LHCN-M2 (cell line): ENCODE results near the gene SCAI. TPM values are rescaled to one million over a fixed set of nuclear protein-coding genes. Genes with fewer than 3 reads are reported as not detected.
"Not testable (repeated sequence)": the region's sequence is repeated elsewhere in the genome, so short reads cannot be mapped to it uniquely, and the experiment has no call there.

Source experiments
- DNase-seq: peaks from one replicate; pipeline ENCODE4 v3.0.0-alpha.2; 2012; ENCODE audit warnings: low read depth
- polyA plus RNA-seq: library from polyadenylated mRNA; unstranded; fragments of >200 nt; gene quantifications from one replicate; pipeline ENCODE4 v1.2.1, GENCODE V29; 2012; ENCODE audit warnings: missing spikeins
- total RNA-seq: library from RNA; depleted of rRNA; stranded (reverse); fragments of >200 nt; gene quantifications from 2 replicates; pipeline ENCODE4 v1.2.3, GENCODE V29; 2014; rRNA removed

SCAI gene
- 2.3 and 6.1 TPM in 2 replicates for total RNA-seq
- 1.3 TPM for polyA plus RNA-seq

DNA sequence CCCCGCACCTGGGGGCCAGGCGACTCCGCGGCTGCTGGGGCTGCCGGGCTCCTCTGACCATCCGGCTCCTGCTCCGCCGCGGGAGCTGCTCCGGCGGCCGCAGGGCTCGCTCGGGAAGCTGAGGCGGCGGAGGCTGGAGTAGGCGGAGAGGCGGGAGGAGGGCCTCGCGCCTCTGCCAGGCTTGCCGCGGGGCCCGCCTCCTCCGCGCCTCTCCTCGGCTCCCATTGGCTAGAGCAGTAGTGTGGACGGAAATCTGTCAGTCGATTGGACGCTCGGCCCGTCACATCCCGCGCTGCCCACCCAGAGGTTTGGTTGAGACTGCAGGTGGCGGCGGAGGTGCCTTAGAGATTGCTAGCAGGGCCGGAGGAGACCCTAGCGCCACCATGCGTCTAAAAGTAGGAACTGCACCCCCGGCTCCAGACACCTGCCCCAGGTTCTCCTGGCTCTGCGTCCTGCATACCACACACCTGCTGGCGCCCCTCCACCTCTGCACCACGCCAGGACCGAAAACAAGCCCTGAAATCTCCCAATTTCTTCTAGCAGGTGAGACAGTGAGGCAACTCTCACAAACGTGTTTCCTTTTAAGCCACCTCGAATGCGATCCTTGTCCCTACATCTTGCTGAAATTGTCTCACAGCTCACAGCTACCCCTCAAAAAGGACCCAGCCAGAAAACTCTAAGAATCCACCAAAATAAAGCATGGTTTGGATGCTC lies at the start of gene SCAI:
Gene SCAI (minus strand): TSS at position 152 of the 714 bp plus-strand sequence. CDS start 91 bp downstream, at position 61.
- peak; percentile 98 for DNase-seq

GRCh38 chr9:125190361-125190801 lies 47.1 kb upstream of the SCAI start:
- DNase-seq, result no peak

GRCh38 chr9:125189361-125190289 lies 46.3 kb upstream of the SCAI start, which contains the start of gene PPP6C:
PPP6C (minus strand) TSS chr9:125189803; CDS start chr9:125189718, 85 bp downstream.
- DNase-seq, result peak; percentile 95

DNA sequence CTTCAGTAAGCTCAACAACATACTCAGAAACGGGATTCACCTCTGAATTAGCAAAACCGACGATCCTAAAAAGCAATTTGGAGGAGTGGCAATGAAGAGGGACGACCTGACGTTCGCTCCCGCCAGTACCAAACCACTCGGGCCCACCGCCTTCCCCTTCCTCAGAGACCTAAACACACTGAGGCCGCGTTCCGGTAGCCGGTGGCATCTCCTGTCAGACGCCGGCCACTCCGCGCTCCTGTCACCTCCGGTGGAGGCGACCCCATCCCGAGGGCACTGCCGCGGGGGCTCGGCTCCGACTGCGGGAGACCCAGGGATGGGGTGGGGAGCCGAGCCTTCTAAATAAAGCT lies 45.7 kb upstream of the SCAI start:
- no peak for DNase-seq

DNA sequence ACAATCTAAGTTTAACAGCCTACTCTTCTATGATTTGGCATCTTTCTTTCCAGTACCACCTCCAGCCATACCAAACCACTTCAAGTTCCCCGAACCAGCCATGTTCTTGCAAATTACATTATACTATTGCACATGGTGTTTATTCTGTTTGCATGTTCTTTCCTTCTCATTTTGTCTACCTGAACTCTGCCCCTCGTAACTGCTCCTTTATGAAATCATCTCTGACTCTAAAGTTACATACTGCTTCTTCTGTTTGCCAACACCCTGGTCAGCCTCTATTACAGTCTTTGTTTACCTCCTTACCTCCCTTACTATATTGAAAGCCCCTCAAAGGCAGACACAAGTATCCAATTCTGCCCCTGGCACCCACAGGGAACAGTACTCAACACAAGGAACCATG lies 40.2 kb upstream of the SCAI start:
- DNase-seq, result no peak

DNA sequence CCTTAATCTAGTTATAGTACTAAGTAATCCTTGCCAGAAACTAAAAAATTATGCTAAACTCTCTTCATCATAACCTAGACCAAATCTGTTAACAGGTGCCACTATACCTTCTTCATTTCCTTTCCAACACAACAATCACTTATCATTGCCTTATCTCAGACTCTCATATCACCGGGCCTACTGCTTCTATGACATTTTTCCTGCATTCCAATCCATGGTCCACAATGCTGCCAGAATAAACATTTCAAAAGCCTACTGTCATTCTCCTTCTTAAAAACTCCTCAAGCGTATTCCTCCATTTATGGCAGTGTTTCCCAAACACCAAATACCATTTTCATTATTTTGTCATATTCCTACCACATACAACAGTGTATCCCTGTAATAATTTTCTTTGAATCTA lies 39.7 kb upstream of the SCAI start:
- no peak for DNase-seq

GRCh38 chr9:125181756-125182155 lies 38.4 kb upstream of the SCAI start:
- DNase-seq, result not testable (repeated sequence)

DNA sequence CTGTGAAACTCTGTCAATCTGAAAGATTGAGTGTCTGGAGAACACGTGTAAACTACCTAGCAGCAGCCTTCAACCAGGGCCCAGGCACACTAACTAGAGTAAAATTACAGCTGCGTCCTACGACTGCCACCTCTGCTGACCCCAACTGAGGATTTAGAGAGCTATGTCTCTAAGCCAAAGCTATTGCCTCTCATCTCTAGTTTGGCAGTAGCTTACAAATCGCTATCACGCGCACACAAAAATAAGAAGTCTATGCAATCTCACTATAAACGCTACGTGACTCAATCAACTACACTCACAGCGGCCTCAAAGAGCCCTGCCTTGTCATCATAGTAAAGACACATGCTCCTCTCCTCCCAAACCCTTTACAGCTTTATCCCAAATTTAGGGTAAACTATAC lies 37.5 kb upstream of the SCAI start:
- DNase-seq, result no peak

DNA sequence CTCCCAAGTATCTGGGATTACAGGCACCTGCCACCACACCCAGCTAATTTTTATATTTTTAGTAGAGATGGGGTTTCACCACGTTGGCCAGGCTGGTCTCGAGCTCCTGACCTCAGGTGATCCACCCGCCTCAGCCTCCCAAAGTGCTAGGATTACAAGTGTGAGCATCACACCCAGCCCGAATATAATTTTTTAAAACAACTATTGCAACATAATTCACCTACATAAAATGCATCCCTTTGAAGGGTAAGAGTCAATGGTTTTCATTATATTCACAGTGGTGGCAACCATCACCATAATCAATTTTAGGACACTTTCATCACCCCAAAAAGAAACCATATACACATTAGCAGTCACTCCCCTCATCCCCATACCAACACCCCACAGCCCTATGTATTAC lies 36.4 kb upstream of the SCAI start:
- DNase-seq, result not testable (repeated sequence)

GRCh38 chr9:125177888-125178287 lies 34.6 kb upstream of the SCAI start:
- no peak for DNase-seq

DNA sequence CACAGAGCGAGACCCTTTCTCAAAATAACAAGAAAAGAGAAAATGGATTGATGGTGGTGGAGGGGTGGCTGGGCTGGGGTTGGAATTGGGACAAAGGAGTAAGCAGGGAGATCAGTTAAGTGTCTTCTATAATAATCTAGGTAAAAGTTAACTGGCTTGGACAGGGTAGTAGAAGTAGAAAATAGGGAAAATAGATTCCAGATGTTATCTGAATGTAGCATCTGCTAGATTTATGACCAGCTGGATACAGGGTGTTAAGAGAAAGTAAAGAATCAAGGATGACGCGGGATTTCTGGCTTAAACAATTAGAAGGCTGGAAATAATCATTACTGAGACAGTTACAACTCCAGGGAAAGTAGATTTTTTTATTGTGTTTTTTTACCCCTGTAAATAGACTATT lies 33.3 kb upstream of the SCAI start:
- DNase-seq, result no peak

GRCh38 chr9:125172031-125172755 lies 28.9 kb upstream of the SCAI start:
- DNase-seq, result no peak

DNA sequence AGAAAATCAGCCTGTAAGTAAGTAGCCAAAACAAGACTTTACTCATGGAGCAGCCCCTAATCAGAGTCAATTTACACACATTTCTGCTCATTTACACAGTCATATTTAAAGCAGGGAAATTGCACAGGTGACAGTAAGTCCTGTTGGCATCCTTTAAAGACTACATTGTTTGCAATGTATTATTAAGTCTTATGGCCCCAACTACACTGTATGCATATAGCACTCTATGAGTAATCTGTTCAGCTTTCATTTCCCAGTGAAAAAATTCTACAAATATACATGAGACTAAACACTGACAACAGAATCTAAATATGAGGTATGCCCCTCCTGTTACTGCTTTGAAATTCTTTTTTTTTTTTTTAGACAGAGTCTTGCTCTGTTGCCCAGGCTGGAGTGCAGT lies 26.6 kb upstream of the SCAI start:
- no peak for DNase-seq

GRCh38 chr9:125166762-125167161 lies 23.4 kb upstream of the SCAI start:
- no peak for DNase-seq

DNA sequence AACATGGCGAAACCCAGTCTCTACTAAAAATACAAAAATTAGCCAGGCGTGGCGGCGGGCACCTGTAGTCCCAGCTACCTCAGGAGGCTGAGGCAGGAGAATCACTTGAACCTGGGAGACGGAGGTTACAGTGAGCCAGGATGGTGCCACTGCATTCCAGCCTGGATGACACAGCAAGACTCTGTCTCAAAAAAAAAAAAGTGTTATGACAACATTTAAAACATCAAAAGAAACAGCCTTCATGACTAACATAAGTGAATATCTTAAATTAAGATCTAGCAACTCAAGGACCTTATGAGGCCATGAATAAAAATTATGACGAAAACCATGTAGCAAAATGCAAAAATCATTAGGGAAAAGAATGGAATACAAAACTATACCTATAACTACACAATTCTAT lies 19.6 kb upstream of the SCAI start:
- not testable (repeated sequence) for DNase-seq

GRCh38 chr9:125161284-125161918 lies 18.1 kb upstream of the SCAI start:
- DNase-seq, result peak; percentile 25

GRCh38 chr9:125160750-125161149 lies 17.4 kb upstream of the SCAI start:
- no peak for DNase-seq

GRCh38 chr9:125156551-125156950 lies 13.2 kb upstream of the SCAI start:
- no peak for DNase-seq

DNA sequence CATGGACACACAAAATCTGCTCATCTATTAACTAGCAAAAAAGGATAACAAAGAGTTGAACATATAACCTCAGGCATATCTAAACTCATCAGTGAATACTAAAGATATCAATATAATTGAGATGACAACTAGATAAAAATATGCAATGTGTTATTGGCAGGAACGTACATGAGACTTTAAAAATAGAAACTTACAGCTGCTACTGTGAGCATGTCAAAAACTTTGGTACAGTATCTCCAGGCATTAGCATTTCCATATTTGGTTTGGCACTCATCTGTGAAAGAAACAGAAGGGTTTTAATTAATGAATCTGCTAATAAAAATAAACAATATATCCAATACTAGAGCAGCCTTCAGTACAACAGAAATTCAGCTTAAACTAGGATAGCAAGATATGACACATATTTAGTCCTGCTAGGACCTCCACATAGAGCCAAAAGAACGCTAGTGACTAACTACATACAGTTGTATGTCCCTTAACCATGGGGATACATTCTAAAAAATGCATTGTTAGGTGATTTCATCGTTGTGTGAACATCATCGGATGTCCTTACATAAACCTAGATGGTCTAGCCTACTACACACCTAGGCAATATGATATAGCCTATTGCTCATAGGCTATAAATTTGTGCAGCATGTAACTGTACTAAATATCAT lies 10.5 kb upstream of the SCAI start:
- DNase-seq, result no peak

DNA sequence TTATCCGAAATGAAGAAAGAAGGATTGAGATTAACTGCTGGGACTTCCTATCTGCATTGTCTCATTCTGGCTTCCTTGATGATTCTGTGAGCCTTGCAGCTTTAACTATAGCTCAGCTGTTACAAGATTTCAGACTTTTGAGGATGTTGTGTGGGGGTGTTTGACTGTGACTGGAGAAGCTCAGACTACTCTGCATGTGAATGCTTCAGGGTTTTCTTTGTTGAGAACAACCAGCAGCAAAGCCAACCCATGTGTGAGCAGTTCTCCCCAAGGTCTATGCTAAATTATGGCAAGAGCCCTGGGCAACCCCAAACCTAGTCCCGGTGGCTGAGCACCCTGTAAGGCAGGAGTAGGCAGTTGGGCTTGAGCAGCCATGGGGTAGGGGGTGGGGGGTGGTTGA lies 8.4 kb upstream of the SCAI start:
- DNase-seq, result no peak
